H1 (cell line): ENCODE measurements around the gene VWA3B. TPM values are rescaled to one million over a fixed set of nuclear protein-coding genes. Genes with fewer than 3 reads are reported as not detected.

ENCODE experiments used
- CTCF ChIA-PET: fragments of 300-600 bp; sonication (Branson Sonifier 250); formaldehyde crosslinking; loops from one replicate; lab custom pipeline; 2021; ENCODE audit not compliant: partially characterized antibody; lab: Charles Lee
- POLR2A ChIA-PET: fragments of 300-600 bp; sonication (Branson Sonifier 250); formaldehyde crosslinking; loops from one replicate; lab custom pipeline; 2021; ENCODE audit warnings: inconsistent platforms; ENCODE audit not compliant: partially characterized antibody; lab: Charles Lee
- DNase-seq, 2 experiments: peaks; one replicate each; pipeline versions ENCODE4 v3.0.0 to v3.0.0-alpha.2; 2010 to 2022; ENCODE audit warnings: low spot score in 2 of 2, low read depth in 1 of 2, mixed read lengths in 1 of 2
- FAIRE-seq: peaks from 2 replicates; lab custom pipeline; 2011; peaks lifted over from hg19 to GRCh38; lab: Jason Lieb, UNC
- H2AFZ ChIP-seq: 2 replicates; pipeline ENCODE4 v1.8.1; 2012; ENCODE audit warnings: low read length, inconsistent platforms
- H2AK5ac ChIP-seq: 2 replicates; pipeline ENCODE4 v1.6.1; 2013; ENCODE audit warnings: low read depth, low read length
- H2BK120ac ChIP-seq: replicated peaks from 2 replicates; pipeline ENCODE3; 2013; ENCODE audit warnings: low read depth, low read length, inconsistent platforms
- H2BK12ac ChIP-seq: 2 replicates; pipeline ENCODE4 v1.6.1; 2013; ENCODE audit warnings: low read depth, low read length
- H2BK15ac ChIP-seq: 2 replicates; pipeline ENCODE4 v1.6.1; 2013; ENCODE audit warnings: low read length
- H2BK20ac ChIP-seq: 2 replicates; pipeline ENCODE4 v1.6.1; 2013; ENCODE audit warnings: low read length
- H2BK5ac ChIP-seq: 2 replicates; pipeline ENCODE4 v1.6.1; 2013; ENCODE audit warnings: low read depth, low read length
- H3K14ac ChIP-seq: 2 replicates; pipeline ENCODE4 v1.6.1; 2013; ENCODE audit warnings: inconsistent platforms; ENCODE audit not compliant: insufficient read length
- H3K18ac ChIP-seq: 2 replicates; pipeline ENCODE4 v1.6.1; 2013; ENCODE audit warnings: low read length; ENCODE audit errors: extremely low read depth
- H3K23ac ChIP-seq: 2 replicates; pipeline ENCODE4 v1.6.1; 2013; ENCODE audit warnings: inconsistent platforms; ENCODE audit not compliant: insufficient read length
- H3K23me2 ChIP-seq: 2 replicates; pipeline ENCODE4 v1.6.1; 2013; ENCODE audit warnings: low read depth, low read length
- H3K27ac ChIP-seq: 2 replicates; pipeline ENCODE4 v1.6.1; 2011; ENCODE audit warnings: low read depth, low read length, inconsistent platforms
- H3K27me3 ChIP-seq, 4 experiments: replicated peaks in 1 of 4; 1 replicate in 1 of 4; 2 replicates in 3 of 4; pipeline versions ENCODE4 v1.6.1 to v1.8.1; 2011 to 2013; ENCODE audit warnings: low read length in 3 of 4, mild to moderate bottlenecking in 3 of 4, inconsistent platforms in 2 of 4, mixed read lengths in 2 of 4, moderate library complexity in 1 of 4; ENCODE audit not compliant: control insufficient read depth in 3 of 4, insufficient read depth in 3 of 4; ENCODE audit errors: extremely low read depth in 1 of 4
- H3K36me3 ChIP-seq, 4 experiments: 2 replicates each; pipeline versions ENCODE4 v1.6.1 to v1.8.1; 2011 to 2013; ENCODE audit warnings: mild to moderate bottlenecking in 4 of 4, low read length in 3 of 4, moderate library complexity in 2 of 4, control low read depth in 1 of 4, inconsistent platforms in 1 of 4; ENCODE audit not compliant: insufficient read depth in 4 of 4, control insufficient read depth in 2 of 4
- H3K4ac ChIP-seq: replicated peaks from 2 replicates; pipeline ENCODE3; 2013; ENCODE audit warnings: low read length, low read depth, mixed read lengths, inconsistent platforms; ENCODE audit not compliant: insufficient read length
- H3K4me1 ChIP-seq, 4 experiments: replicated peaks in 1 of 4; 1 replicate in 1 of 4; 2 replicates in 3 of 4; pipeline versions ENCODE4 v1.6.1 to v1.8.1; 2011 to 2013; ENCODE audit warnings: low read length in 3 of 4, inconsistent platforms in 2 of 4, mixed read lengths in 1 of 4; ENCODE audit not compliant: insufficient read depth in 4 of 4, control insufficient read depth in 3 of 4
- H3K4me2 ChIP-seq, 2 experiments: 2 replicates each; pipeline versions ENCODE4 v1.6.1 to v1.8.1; 2011 to 2013; ENCODE audit warnings: low read depth in 2 of 2, low read length in 2 of 2, control low read depth in 1 of 2, inconsistent platforms in 1 of 2, mild to moderate bottlenecking in 1 of 2; ENCODE audit not compliant: insufficient read depth in 1 of 2
- H3K4me3 ChIP-seq, 4 experiments: fragments of 200-600, 300-600 bp in 1 of 4; sonication (generic), shearing (Covaris generic), sonication (Bioruptor Twin) in 1 of 4; 2 replicates each; pipeline versions ENCODE4 v1.5.1 to v1.8.1; 2011 to 2016; ENCODE audit warnings: low read length in 4 of 4, low read depth in 3 of 4, control low read depth in 2 of 4, inconsistent platforms in 2 of 4, mild to moderate bottlenecking in 2 of 4, mixed read lengths in 1 of 4, moderate library complexity in 1 of 4; ENCODE audit not compliant: insufficient read depth in 2 of 4; ENCODE audit errors: extremely low read depth in 1 of 4
- H3K56ac ChIP-seq: replicated peaks from 2 replicates; pipeline ENCODE3; 2013; ENCODE audit warnings: low read depth, mild to moderate bottlenecking, mixed read lengths, low read length, inconsistent platforms; ENCODE audit not compliant: insufficient read length
- H3K79me1 ChIP-seq: 2 replicates; pipeline ENCODE4 v1.6.1; 2013; ENCODE audit warnings: low read depth, low read length, control low read depth
- H3K79me2 ChIP-seq, 2 experiments: 2 replicates each; pipeline versions ENCODE4 v1.6.1 to v1.8.1; 2012 to 2013; ENCODE audit warnings: low read length in 2 of 2, mild to moderate bottlenecking in 2 of 2, inconsistent platforms in 1 of 2; ENCODE audit not compliant: insufficient read depth in 2 of 2, control insufficient read depth in 1 of 2
- H3K9ac ChIP-seq, 4 experiments: replicated peaks in 1 of 4; 1 replicate in 1 of 4; 2 replicates in 3 of 4; pipeline versions ENCODE4 v1.6.1 to v1.8.1; 2011 to 2013; ENCODE audit warnings: low read depth in 3 of 4, low read length in 3 of 4, control low read depth in 2 of 4, mild to moderate bottlenecking in 2 of 4, moderate library complexity in 2 of 4, inconsistent platforms in 1 of 4; ENCODE audit errors: extremely low read depth in 1 of 4
- H3K9me3 ChIP-seq, 2 experiments: 2 replicates each; pipeline versions ENCODE4 v1.6.1 to v1.8.1; 2012 to 2013; ENCODE audit warnings: mild to moderate bottlenecking in 2 of 2, moderate library complexity in 2 of 2, control low read depth in 1 of 2, inconsistent platforms in 1 of 2, low read depth in 1 of 2, low read length in 1 of 2, mixed read lengths in 1 of 2; ENCODE audit not compliant: insufficient read depth in 2 of 2
- H4K20me1 ChIP-seq, 2 experiments: replicated peaks in 1 of 2; 2 replicates each; pipeline versions ENCODE3 to v1.8.1; 2011 to 2013; ENCODE audit warnings: inconsistent platforms in 2 of 2, low read length in 2 of 2, mild to moderate bottlenecking in 1 of 2; ENCODE audit not compliant: insufficient read depth in 2 of 2, control insufficient read depth in 1 of 2
- H4K5ac ChIP-seq: 2 replicates; pipeline ENCODE4 v1.6.1; 2013; ENCODE audit warnings: low read length, low read depth, mixed read lengths, inconsistent platforms; ENCODE audit not compliant: insufficient read length
- H4K8ac ChIP-seq: 2 replicates; pipeline ENCODE4 v1.8.0; 2013; ENCODE audit warnings: mild to moderate bottlenecking, moderate library complexity, low read length, inconsistent platforms; ENCODE audit not compliant: insufficient read depth; ENCODE audit errors: extremely low read depth
- H4K91ac ChIP-seq: replicated peaks from 2 replicates; pipeline ENCODE3; 2013; ENCODE audit warnings: low read length, mixed read lengths, inconsistent platforms; ENCODE audit not compliant: insufficient read length
- EZH2 ChIP-seq: fragments of 200-600 bp; sonication (generic); IDR thresholded peaks from 2 replicates; pipeline ENCODE4 v1.7.1; 2012; ENCODE audit warnings: low read depth, mild to moderate bottlenecking, moderate library complexity, low read length, inconsistent platforms; ENCODE audit not compliant: severe bottlenecking
- JUN ChIP-seq: IDR thresholded peaks from 2 replicates; pipeline ENCODE4 v1.6.1; 2011; ENCODE audit warnings: low read depth, mild to moderate bottlenecking, improper control_type of control experiment, low read length
- SIX5 ChIP-seq: IDR thresholded peaks from 2 replicates; pipeline ENCODE4 v1.6.1; 2011; ENCODE audit warnings: mild to moderate bottlenecking, low read depth, low read length
- SP1 ChIP-seq: IDR thresholded peaks from 2 replicates; pipeline ENCODE4 v1.6.1; 2011; ENCODE audit warnings: low read depth, low read length
- TCF12 ChIP-seq: IDR thresholded peaks from 2 replicates; pipeline ENCODE4 v1.6.1; 2011; ENCODE audit warnings: low read depth, mild to moderate bottlenecking, low read length
- WGBS, 2 experiments: shearing (Covaris generic) in 1 of 2; methylation state at CpG; one replicate each; pipeline versions ENCODE4 v1.1.6 to v1.1.7; 2013 to 2015; ENCODE audit warnings: low lambda C conversion rate in 2 of 2, mixed read lengths in 2 of 2, inconsistent platforms in 1 of 2, low coverage in 1 of 2, missing lambda C conversion rate in 1 of 2; ENCODE audit not compliant: insufficient replicate concordance in 2 of 2, insufficient coverage in 1 of 2, insufficient read length in 1 of 2; ENCODE audit errors: extremely low coverage in 1 of 2, missing lambda C conversion rate in 1 of 2; 5-methylcytosine and 5-hydroxymethylcytosine counted together
- polyA plus RNA-seq, 7 experiments: library from polyadenylated mRNA; depleted of rRNA in 3 of 7; stranded (reverse) in 5 of 7; unstranded in 2 of 7; fragments of >200 nt in 5 of 7; fragments of 200-250 nt in 2 of 7; gene quantifications; 1 replicate in 5 of 7; 2 replicates in 1 of 7; 4 replicates in 1 of 7; pipeline versions ENCODE4 v1.2.1 to v1.2.3, GENCODE V29; 2011 to 2013; ENCODE audit warnings: missing spikeins in 2 of 7, mixed read lengths in 2 of 7
- total RNA-seq: library from RNA; stranded (reverse); fragmentation: NEBNext Ultra II Directional; extraction: Animal tissue kit (Norgen Biotek cat#: 25700); gene quantifications from 2 replicates; pipeline ENCODE4 v1.2.1, GENCODE V29; 2021
- TF ChIP-seq, protein P1 (sequence below): IDR thresholded peaks from 2 replicates; pipeline ENCODE4 v1.6.1; 2012; ENCODE audit warnings: low read length, inconsistent platforms

VWA3B gene
- total and polyA plus RNA-seq, 2 of the 8 experiments (the other 6 are each of a cell fraction or from before 2014, with no cell fraction given), result not detected

DNA sequence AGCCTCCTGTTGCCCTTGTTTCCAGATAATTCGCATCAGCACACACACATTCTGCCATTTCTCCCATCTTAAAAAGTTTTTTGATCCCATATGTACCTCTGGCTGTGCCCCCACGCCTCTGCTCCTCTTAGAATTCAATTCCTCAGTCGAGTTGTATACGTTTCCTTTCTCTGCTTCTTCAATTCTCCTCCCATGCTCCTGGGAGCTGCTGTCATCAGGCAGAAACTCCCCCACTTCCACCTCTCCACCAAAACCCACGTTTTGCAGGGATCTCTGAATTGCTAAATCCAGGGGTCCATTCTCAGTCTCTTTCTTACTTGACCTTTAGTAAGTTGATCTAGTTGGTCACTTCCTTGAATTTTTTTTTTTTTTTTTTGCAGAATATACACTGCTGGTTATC is 98.8 kb downstream of the VWA3B start:
- no peaks in the 10 kb centered on the region for H3K27me3 ChIP-seq
- WGBS, 2 experiments, result 75% methylated on average over 5 of the region's 5 CpGs; no CpG with 5 or more reads in 1 of the 2 experiments
- H2AK5ac ChIP-seq, result no peak overlapping the region
- no peak overlapping the region for H3K4me2 ChIP-seq
- H3K79me2 ChIP-seq, result no peaks in the 10 kb centered on the region
- no peaks in the 10 kb centered on the region for H4K20me1 ChIP-seq
- H2BK12ac ChIP-seq, result no peak overlapping the region
- H3K4ac ChIP-seq, result no peak overlapping the region
- no peak overlapping the region for H2BK20ac ChIP-seq
- no peak overlapping the region for H3K18ac ChIP-seq
- POLR2A ChIA-PET, result no interaction called here
- no peaks in the 10 kb centered on the region for H3K9me3 ChIP-seq
- H4K8ac ChIP-seq, result no peak overlapping the region
- H3K23me2 ChIP-seq, result no peaks in the 10 kb centered on the region; the same call in 1 of the 2 replicates
- no peak overlapping the region for H3K4me3 ChIP-seq
- H3K36me3 ChIP-seq, result no peaks in the 10 kb centered on the region
- no peak overlapping the region for H3K14ac ChIP-seq
- no peak overlapping the region for H3K23ac ChIP-seq
- no peak overlapping the region for H3K27ac ChIP-seq
- no peak overlapping the region for H4K91ac ChIP-seq
- no peak overlapping the region for H3K9ac ChIP-seq
- no peak overlapping the region for H2BK15ac ChIP-seq
- no peak overlapping the region for H2BK5ac ChIP-seq
- no peak overlapping the region for H2AFZ ChIP-seq
- H4K5ac ChIP-seq, result no peak overlapping the region
- CTCF ChIA-PET, result no interaction called here
- no peak overlapping the region for H2BK120ac ChIP-seq
- no peaks in the 10 kb centered on the region for H3K79me1 ChIP-seq
- no peaks in the 10 kb centered on the region for H3K4me1 ChIP-seq
- FAIRE-seq, result no peak
- DNase-seq, result no peak
- TF ChIP-seq SP1 (no peak), SIX5 (no peak), JUN (no peak), TCF12 (no peak), EZH2 (no peak)
- TF ChIP-seq, protein P1, sequence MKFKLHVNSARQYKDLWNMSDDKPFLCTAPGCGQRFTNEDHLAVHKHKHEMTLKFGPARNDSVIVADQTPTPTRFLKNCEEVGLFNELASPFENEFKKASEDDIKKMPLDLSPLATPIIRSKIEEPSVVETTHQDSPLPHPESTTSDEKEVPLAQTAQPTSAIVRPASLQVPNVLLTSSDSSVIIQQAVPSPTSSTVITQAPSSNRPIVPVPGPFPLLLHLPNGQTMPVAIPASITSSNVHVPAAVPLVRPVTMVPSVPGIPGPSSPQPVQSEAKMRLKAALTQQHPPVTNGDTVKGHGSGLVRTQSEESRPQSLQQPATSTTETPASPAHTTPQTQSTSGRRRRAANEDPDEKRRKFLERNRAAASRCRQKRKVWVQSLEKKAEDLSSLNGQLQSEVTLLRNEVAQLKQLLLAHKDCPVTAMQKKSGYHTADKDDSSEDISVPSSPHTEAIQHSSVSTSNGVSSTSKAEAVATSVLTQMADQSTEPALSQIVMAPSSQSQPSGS, result no peak
- H3K56ac ChIP-seq, result no peak overlapping the region
